ENCODE results near the gene PNMA8C.

The PNMA8C gene

GRCh38 chr19:46470376-46470775 lies 41.6 kb upstream of the PNMA8C start:
- DNase-seq (ENCODE audit: low spot score) = no peak
- in situ Hi-C loops (cut with MboI; ENCODE audit: low pct_unique_long_range_greater_than_20kb, low sequenced_read_pairs, unreplicated experiment) = no loop called here
- no peak for TF ChIP-seq CTCF (IDR thresholded peaks at IDR 0.05; ENCODE audit: extremely low read depth, insufficient read depth, missing control alignments)

- DNase-seq (ENCODE audit: low spot score) = no peak
- in situ Hi-C loops (cut with MboI; ENCODE audit: low pct_unique_long_range_greater_than_20kb, low sequenced_read_pairs, unreplicated experiment) = no loop called here
- no peak for TF ChIP-seq CTCF (IDR thresholded peaks at IDR 0.05; ENCODE audit: extremely low read depth, insufficient read depth, missing control alignments)
These were observed 40.9 kb upstream of the PNMA8C start for GRCh38 chr19:46469541-46470185.

- peak; percentile 74 for DNase-seq (ENCODE audit: low spot score)
- in situ Hi-C loops (cut with MboI; ENCODE audit: low pct_unique_long_range_greater_than_20kb, low sequenced_read_pairs, unreplicated experiment) = no loop called here
- TF ChIP-seq CTCF (IDR thresholded peaks at IDR 0.05; ENCODE audit: extremely low read depth, insufficient read depth, missing control alignments) = no peak
These were observed 37.9 kb upstream of the PNMA8C start for GRCh38 chr19:46466536-46467196.

GRCh38 chr19:46463516-46463915 lies 34.8 kb upstream of the PNMA8C start:
- DNase-seq (ENCODE audit: low spot score) = no peak
- no peak for TF ChIP-seq CTCF (IDR thresholded peaks at IDR 0.05; ENCODE audit: extremely low read depth, insufficient read depth, missing control alignments)
- in situ Hi-C loops (cut with MboI; ENCODE audit: low pct_unique_long_range_greater_than_20kb, low sequenced_read_pairs, unreplicated experiment) = no loop called here

- no peak for DNase-seq (ENCODE audit: low spot score)
- TF ChIP-seq CTCF (IDR thresholded peaks at IDR 0.05; ENCODE audit: extremely low read depth, insufficient read depth, missing control alignments) = no peak
- in situ Hi-C loops (cut with MboI; ENCODE audit: low pct_unique_long_range_greater_than_20kb, low sequenced_read_pairs, unreplicated experiment) = no loop called here
These were observed 32.8 kb upstream of the PNMA8C start for GRCh38 chr19:46461537-46461936.

GRCh38 chr19:46460981-46461380 lies 32.2 kb upstream of the PNMA8C start:
- in situ Hi-C loops (cut with MboI; ENCODE audit: low pct_unique_long_range_greater_than_20kb, low sequenced_read_pairs, unreplicated experiment) = no loop called here
- DNase-seq (ENCODE audit: low spot score) = no peak
- no peak for TF ChIP-seq CTCF (IDR thresholded peaks at IDR 0.05; ENCODE audit: extremely low read depth, insufficient read depth, missing control alignments)
